HG03064 (cell line): ENCODE data around the gene PTGIS.

Experiments used
- ATAC-seq: cut with Tn5 transposase; IDR thresholded peaks from one replicate; pipeline ENCODE4 v1.9.1; 2021; ENCODE audit warnings: low read depth; ENCODE audit not compliant: unreplicated experiment

Gene PTGIS

GRCh38 chr20:49561256-49561655 is 6.7 kb downstream of the PTGIS start:
- no peak for ATAC-seq

GRCh38 chr20:49560646-49561045 is 7.3 kb downstream of the PTGIS start:
- no peak for ATAC-seq

- ATAC-seq, result no peak
These were observed 7.8 kb downstream of the PTGIS start for GRCh38 chr20:49560186-49560585.

GRCh38 chr20:49559411-49560081 is 8.4 kb downstream of the PTGIS start:
- no peak for ATAC-seq

- ATAC-seq, result no peak
These were observed 9.1 kb downstream of the PTGIS start for GRCh38 chr20:49558826-49559225.

GRCh38 chr20:49557449-49557848 is 10.5 kb downstream of the PTGIS start:
- no peak for ATAC-seq

GRCh38 chr20:49556621-49557020 is 11.3 kb downstream of the PTGIS start:
- ATAC-seq, result no peak

- no peak for ATAC-seq
These were observed 18.0 kb downstream of the PTGIS start for GRCh38 chr20:49549801-49550551.

GRCh38 chr20:49548371-49548947 is 19.5 kb downstream of the PTGIS start:
- ATAC-seq, result no peak

GRCh38 chr20:49545572-49545971 is 22.4 kb downstream of the PTGIS start:
- no peak for ATAC-seq

GRCh38 chr20:49544535-49544934 is 23.4 kb downstream of the PTGIS start:
- ATAC-seq, result no peak

- ATAC-seq, result no peak
These were observed 24.0 kb downstream of the PTGIS start for GRCh38 chr20:49543858-49544437.

GRCh38 chr20:49543071-49543857 is 24.7 kb downstream of the PTGIS start:
- no peak for ATAC-seq

GRCh38 chr20:49542514-49542991 is 25.4 kb downstream of the PTGIS start:
- ATAC-seq, result no peak

- ATAC-seq, result no peak
These were observed 26.0 kb downstream of the PTGIS start for GRCh38 chr20:49541733-49542513.

GRCh38 chr20:49540687-49541435 is 27.1 kb downstream of the PTGIS start:
- ATAC-seq, result no peak

- no peak for ATAC-seq
These were observed 27.7 kb downstream of the PTGIS start for GRCh38 chr20:49540232-49540620.

GRCh38 chr20:49539481-49540231 is 28.3 kb downstream of the PTGIS start:
- ATAC-seq, result no peak
